Measurements from ENCODE around the gene HCAR2.

- TF ChIP-seq CTCF (IDR thresholded peaks at IDR 0.05 in 2 of 3, conservative IDR thresholded peaks at IDR 0.05 in 1 of 3; ENCODE audit: borderline replicate concordance in 1 of 3, insufficient read depth in 1 of 3, low read depth in 2 of 3, low read length in 2 of 3) (no peak), ZFX (IDR thresholded peaks at IDR 0.05) (no peak), ATF3 (IDR thresholded peaks at IDR 0.05) (no peak), EZH2 (IDR thresholded peaks at IDR 0.05) (no peak), POLR2AphosphoS5 (IDR thresholded peaks at IDR 0.05; ENCODE audit: low read depth, low read length) (no peak), CEBPB (IDR thresholded peaks at IDR 0.05; ENCODE audit: low read depth) (no peak), SP1 (IDR thresholded peaks at IDR 0.05; ENCODE audit: low read depth) (no peak), MAX (IDR thresholded peaks at IDR 0.05) (no peak), RAD21 (IDR thresholded peaks at IDR 0.05; ENCODE audit: low read depth) (no peak), TCF7L2 (IDR thresholded peaks at IDR 0.05; ENCODE audit: borderline replicate concordance, extremely low read depth, insufficient read depth, insufficient read length) (no peak), YY1 (IDR thresholded peaks at IDR 0.05; ENCODE audit: extremely low read depth, insufficient replicate concordance, low read depth, low read length) (no peak), ZNF274 (IDR thresholded peaks at IDR 0.05; ENCODE audit: low read depth, low read length) (no peak)
These were observed 41.2 kb downstream of the HCAR2 start for GRCh38 chr12:122661938-122662337.

Data from HCT116 (cell line).